Stimulated activated naive CD8-positive, alpha-beta T cell treated with anti-CD3 and anti-CD28 coated beads, Interleukin-15, Interleukin-2, amounts not matched to agents 100 U/mL and 50 U/mL, for 24 hours (primary cell): ENCODE measurements around the gene DPP9.
"Not testable (repeated sequence)": the region's sequence is repeated elsewhere in the genome, so short reads cannot be mapped to it uniquely, and the experiment has no call there.

Source experiments
- ATAC-seq: fragments of 150-1000 bp; cut with Tn5 transposase; one replicate; pipeline ENCODE4 v1.10.0; 2021
- DNase-seq: peaks from one replicate; pipeline ENCODE4 v3.0.0; 2021

Gene DPP9

GRCh38 chr19:4738734-4739133, 15.1 kb upstream of the DPP9 start:
- ATAC-seq: no peak
- no peak for DNase-seq

- DNase-seq (no peak), ATAC-seq (no peak)
Observed at GRCh38 chr19:4737955-4738600, 14.4 kb upstream of the DPP9 start.

GRCh38 chr19:4733755-4734345, 10.2 kb upstream of the DPP9 start:
- DNase-seq (no peak), ATAC-seq (no peak)

GRCh38 chr19:4732680-4733114, 9.1 kb upstream of the DPP9 start:
- peak; percentile 72 for ATAC-seq
- DNase-seq: peak; percentile 54

- DNase-seq (peak; percentile 77), ATAC-seq (peak; percentile 77)
Observed at GRCh38 chr19:4730740-4731171, 7.1 kb upstream of the DPP9 start.

- DNase-seq (no peak), ATAC-seq (no peak)
Observed at GRCh38 chr19:4728871-4729270, 5.2 kb upstream of the DPP9 start.

- DNase-seq (peak; percentile 29), ATAC-seq (no peak)
Observed at GRCh38 chr19:4722671-4723594, 709 bp downstream of the DPP9 start.

- no peak for DNase-seq
Observed at GRCh38 chr19:4721196-4721595, 2.4 kb downstream of the DPP9 start.

GRCh38 chr19:4720037-4720700, 3.5 kb downstream of the DPP9 start:
- no peak for DNase-seq
- no peak for ATAC-seq

More at GRCh38 chr19:4721196-4721595, 2.4 kb downstream of the DPP9 start:
- ATAC-seq: no peak

GRCh38 chr19:4719499-4719866, 4.2 kb downstream of the DPP9 start:
- no peak for ATAC-seq

GRCh38 chr19:4717966-4718701, 5.5 kb downstream of the DPP9 start:
- ATAC-seq: no peak
- no peak for DNase-seq

More at GRCh38 chr19:4719499-4719866, 4.2 kb downstream of the DPP9 start:
- DNase-seq: no peak

- ATAC-seq: no peak
- no peak for DNase-seq
Observed at GRCh38 chr19:4717191-4717965, 6.3 kb downstream of the DPP9 start.

GRCh38 chr19:4715529-4716221, 8.0 kb downstream of the DPP9 start:
- DNase-seq (no peak), ATAC-seq (no peak)

- not testable (repeated sequence) for ATAC-seq, DNase-seq
Observed at GRCh38 chr19:4715178-4715528, 8.5 kb downstream of the DPP9 start.

GRCh38 chr19:4714016-4714415, 9.6 kb downstream of the DPP9 start:
- ATAC-seq (no peak), DNase-seq (no peak)

- no peak for DNase-seq
- ATAC-seq: no peak
Observed at GRCh38 chr19:4713384-4713951, 10.2 kb downstream of the DPP9 start.

GRCh38 chr19:4712771-4713170, 10.9 kb downstream of the DPP9 start:
- ATAC-seq (no peak), DNase-seq (no peak)

- DNase-seq (no peak), ATAC-seq (no peak)
Observed at GRCh38 chr19:4711211-4711610, 12.4 kb downstream of the DPP9 start.

GRCh38 chr19:4710281-4710600, 13.4 kb downstream of the DPP9 start:
- ATAC-seq: no peak
- DNase-seq: no peak
